ENCODE data around the gene GRIFIN.

DNA sequence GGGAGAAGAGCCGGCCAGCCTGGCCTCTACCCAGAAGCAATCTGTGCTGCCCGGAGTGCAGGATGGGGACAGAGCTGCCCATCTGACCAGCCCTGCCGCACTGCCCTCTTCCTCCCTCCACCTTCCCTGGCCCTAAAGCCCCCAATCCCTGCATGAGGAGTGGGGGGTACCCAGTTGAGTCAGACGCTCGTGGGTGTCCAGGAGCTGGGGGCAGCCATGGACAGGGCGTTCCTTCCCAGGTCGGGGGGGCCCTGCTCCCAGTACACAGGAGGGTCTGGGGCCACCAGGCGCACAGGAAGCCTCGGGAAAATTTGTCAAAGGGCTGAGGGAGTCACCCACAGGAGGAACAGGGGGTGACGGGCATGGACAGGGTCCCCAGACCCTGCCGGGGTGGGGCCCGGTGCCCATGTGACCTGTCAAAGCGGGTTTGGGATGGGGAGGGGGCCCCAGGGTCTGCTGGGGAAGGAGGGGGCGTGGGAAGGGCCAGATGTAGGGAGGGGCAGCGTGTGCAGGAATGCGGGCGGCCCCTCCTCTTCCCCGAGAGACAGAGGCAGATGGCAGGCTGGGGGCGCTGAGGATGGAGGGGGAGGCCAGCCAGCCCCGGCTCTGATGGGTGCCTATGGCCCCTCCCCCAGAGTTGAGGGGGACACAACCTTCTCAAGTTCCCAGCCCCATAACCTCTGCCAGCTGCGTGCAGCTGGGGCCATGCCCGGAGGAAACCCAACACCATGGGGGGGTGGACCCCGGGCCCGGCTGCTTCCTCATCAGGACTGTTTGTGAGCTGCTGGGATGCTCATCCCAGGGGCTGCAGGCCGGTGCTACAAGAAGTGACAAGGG, 21.5 kb upstream of the GRIFIN start:
- TF ChIP-seq, protein P1, sequence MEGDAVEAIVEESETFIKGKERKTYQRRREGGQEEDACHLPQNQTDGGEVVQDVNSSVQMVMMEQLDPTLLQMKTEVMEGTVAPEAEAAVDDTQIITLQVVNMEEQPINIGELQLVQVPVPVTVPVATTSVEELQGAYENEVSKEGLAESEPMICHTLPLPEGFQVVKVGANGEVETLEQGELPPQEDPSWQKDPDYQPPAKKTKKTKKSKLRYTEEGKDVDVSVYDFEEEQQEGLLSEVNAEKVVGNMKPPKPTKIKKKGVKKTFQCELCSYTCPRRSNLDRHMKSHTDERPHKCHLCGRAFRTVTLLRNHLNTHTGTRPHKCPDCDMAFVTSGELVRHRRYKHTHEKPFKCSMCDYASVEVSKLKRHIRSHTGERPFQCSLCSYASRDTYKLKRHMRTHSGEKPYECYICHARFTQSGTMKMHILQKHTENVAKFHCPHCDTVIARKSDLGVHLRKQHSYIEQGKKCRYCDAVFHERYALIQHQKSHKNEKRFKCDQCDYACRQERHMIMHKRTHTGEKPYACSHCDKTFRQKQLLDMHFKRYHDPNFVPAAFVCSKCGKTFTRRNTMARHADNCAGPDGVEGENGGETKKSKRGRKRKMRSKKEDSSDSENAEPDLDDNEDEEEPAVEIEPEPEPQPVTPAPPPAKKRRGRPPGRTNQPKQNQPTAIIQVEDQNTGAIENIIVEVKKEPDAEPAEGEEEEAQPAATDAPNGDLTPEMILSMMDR (IDR thresholded peaks at IDR 0.05; ENCODE audit: poor library complexity), result no peak
- TF ChIP-seq EZH2 (IDR thresholded peaks at IDR 0.05; ENCODE audit: borderline replicate concordance) (no peak), EZH2phosphoT487 (IDR thresholded peaks at IDR 0.05; ENCODE audit: low read depth, severe bottlenecking, unreplicated experiment) (no peak)

Data from hepatocyte (in vitro differentiated cells).